22Rv1 (cell line): ENCODE measurements around the gene WASHC4.

Source experiments
- ZFX ChIP-seq: fragments of 450-650 bp; IDR thresholded peaks from 2 replicates; pipeline ENCODE4 v1.6.1; 2017; ENCODE audit warnings: antibody characterized with exemption, borderline replicate concordance
- TF ChIP-seq, protein P1 (sequence below): fragments of 450-650 bp; IDR thresholded peaks from 2 replicates; pipeline ENCODE4 v1.5.1; 2017; ENCODE audit warnings: mild to moderate bottlenecking

DNA sequence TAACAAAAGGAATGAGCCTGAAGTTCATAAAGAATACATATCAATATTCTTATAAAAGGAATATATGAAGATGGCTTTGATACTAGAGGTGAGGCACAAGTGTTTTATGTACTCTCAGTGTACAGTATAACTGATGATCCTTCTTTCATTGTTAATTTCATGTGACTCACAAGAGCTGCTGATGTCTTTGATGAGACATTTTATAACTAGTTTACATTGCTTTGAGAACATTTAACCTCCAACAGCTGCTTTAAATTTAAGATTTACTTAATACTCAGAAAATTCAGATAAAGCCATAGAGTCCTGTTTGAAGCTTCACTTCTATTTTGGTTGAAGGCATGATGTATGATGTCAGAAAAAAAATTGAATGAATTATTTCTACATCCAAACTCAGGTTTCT is 59.8 kb downstream of the WASHC4 start:
- TF ChIP-seq, protein P1, sequence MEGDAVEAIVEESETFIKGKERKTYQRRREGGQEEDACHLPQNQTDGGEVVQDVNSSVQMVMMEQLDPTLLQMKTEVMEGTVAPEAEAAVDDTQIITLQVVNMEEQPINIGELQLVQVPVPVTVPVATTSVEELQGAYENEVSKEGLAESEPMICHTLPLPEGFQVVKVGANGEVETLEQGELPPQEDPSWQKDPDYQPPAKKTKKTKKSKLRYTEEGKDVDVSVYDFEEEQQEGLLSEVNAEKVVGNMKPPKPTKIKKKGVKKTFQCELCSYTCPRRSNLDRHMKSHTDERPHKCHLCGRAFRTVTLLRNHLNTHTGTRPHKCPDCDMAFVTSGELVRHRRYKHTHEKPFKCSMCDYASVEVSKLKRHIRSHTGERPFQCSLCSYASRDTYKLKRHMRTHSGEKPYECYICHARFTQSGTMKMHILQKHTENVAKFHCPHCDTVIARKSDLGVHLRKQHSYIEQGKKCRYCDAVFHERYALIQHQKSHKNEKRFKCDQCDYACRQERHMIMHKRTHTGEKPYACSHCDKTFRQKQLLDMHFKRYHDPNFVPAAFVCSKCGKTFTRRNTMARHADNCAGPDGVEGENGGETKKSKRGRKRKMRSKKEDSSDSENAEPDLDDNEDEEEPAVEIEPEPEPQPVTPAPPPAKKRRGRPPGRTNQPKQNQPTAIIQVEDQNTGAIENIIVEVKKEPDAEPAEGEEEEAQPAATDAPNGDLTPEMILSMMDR = no peak
- TF ChIP-seq ZFX = no peak
